Mesodermal cell (in vitro differentiated cells): ENCODE results near the gene HAUS6.
A peak's percentile ranks its signal among the peaks of the same experiment; 100 is the strongest.

Experiments
- H3K27ac ChIP-seq: 2 replicates; pipeline ENCODE4 v1.7.0; 2013; ENCODE audit warnings: mild to moderate bottlenecking, low read depth, low read length, moderate library complexity; ENCODE audit not compliant: severe bottlenecking
- H3K36me3 ChIP-seq: 2 replicates; pipeline ENCODE4 v1.7.1; 2013; ENCODE audit warnings: mild to moderate bottlenecking, low read length, moderate library complexity; ENCODE audit not compliant: control insufficient read depth, insufficient read depth
- H3K4me1 ChIP-seq: one replicate; pipeline ENCODE4 v1.7.1; 2013; ENCODE audit warnings: mild to moderate bottlenecking, low read length; ENCODE audit not compliant: insufficient read depth, control insufficient read depth, poor library complexity, severe bottlenecking
- H3K4me3 ChIP-seq: 2 replicates; pipeline ENCODE4 v1.7.0; 2013; ENCODE audit warnings: low read length, control low read depth, mild to moderate bottlenecking; ENCODE audit not compliant: insufficient read depth, poor library complexity, severe bottlenecking; ENCODE audit errors: extremely low read depth
- H3K9me3 ChIP-seq: 2 replicates; pipeline ENCODE4 v1.7.1; 2013; ENCODE audit warnings: mild to moderate bottlenecking, low read length, moderate library complexity; ENCODE audit not compliant: control insufficient read depth
- WGBS, 2 experiments: methylation state at CpG; one replicate each; pipeline ENCODE4 v1.1.5; 2013; ENCODE audit warnings: missing lambda C conversion rate in 2 of 2; ENCODE audit not compliant: insufficient coverage in 2 of 2; 5-methylcytosine and 5-hydroxymethylcytosine counted together

Gene HAUS6

DNA sequence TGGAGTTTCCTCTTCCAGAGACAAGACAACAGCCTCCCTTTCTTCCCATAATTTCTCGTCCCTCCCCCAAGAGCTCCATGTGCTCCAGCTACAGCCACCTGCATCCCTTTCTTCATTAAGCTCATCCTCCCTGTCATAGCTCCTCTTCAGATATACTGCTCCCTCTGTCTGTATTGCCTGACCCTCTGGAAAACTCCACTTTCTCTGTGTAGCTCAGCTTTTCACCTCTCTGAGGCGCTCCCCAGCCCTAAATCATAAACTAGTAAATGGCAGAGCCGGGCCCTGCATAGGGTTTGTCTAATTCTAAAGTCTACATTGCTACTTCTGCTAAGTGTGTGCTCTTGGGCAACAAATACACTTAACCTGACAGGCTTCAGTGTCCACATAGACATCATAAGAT, 33.4 kb upstream of the HAUS6 start:
- Histone ChIP-seq H3K4me3 (no peak overlapping the region), H3K9me3 (no peaks in the 10 kb centered on the region), H3K27ac (no peak overlapping the region), H3K36me3 (no peaks in the 10 kb centered on the region), H3K4me1 (peaks cover 3% of the 10 kb centered on the region)
- WGBS, 2 experiments, result 76 to 81% methylated on average over 2 to 3 of the region's 3 CpGs

DNA sequence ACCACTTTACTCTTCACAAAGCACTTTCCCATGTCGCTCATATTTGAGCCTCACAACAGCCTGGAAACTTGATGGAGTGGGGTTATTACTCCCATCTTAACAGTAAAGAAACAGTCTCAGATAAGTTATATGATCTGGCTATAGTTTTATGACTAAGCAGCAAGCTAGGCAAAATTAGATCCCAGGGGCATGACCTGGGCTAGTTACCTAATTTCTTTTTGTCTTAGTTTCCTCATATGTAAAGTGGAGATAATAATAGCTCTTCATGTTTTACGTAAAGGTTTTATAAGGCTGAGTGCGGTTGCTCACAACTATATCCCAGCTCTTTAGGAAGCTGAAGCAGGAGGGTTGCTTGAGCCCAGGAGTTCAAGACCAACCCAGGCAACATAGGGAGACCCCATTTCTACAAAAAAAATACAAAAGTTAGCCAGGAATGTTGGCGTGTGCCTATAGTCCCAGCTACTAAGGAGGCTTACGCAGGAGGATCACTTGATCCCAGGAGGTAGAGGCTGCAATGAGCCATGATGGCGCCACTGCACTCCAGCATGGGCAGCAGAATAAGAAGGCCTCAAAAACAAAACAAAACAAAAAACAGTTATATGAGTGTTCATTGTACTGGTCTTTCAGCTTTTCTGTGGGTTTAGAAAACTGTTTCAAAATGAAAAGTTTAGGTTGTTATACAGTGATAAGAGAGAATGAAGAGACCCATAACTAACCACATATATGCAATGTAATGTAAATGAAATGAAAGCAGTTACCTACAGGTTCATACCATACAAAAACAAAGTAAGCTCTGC, 31.0 kb upstream of the HAUS6 start:
- Histone ChIP-seq H3K27ac (no peak overlapping the region), H3K4me3 (no peak overlapping the region), H3K4me1 (peaks cover 14% of the 10 kb centered on the region), H3K9me3 (no peaks in the 10 kb centered on the region), H3K36me3 (no peaks in the 10 kb centered on the region)
- 83 to 91% methylated on average over 2 to 3 of the region's 6 CpGs for WGBS, 2 experiments

DNA sequence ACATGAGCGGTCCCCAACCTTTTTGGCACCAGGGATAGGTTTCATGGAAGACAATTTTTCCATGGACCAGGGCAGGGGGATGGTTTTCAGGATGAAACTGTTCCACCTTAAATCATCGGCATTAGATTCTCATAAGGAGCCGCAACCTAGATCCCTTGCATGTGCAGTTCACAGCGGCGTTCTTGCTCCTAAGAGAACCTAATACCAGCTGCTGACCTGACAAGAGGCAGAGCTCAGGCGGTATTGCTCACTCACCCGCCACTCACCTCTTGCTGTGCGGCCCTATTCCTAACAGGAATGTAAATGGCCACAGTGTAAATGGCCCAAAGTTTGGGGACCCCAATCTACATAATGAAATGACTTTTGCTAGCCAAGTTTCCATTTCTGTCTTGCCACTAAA, 27.7 kb upstream of the HAUS6 start:
- WGBS, 2 experiments, result 28% methylated on average over 8 of the region's 8 CpGs
- Histone ChIP-seq H3K27ac (peak overlapping the region; percentile 90), H3K4me1 (peaks cover 20% of the 10 kb centered on the region), H3K9me3 (no peaks in the 10 kb centered on the region), H3K4me3 (no peak overlapping the region), H3K36me3 (peaks cover 9% of the 10 kb centered on the region)

DNA sequence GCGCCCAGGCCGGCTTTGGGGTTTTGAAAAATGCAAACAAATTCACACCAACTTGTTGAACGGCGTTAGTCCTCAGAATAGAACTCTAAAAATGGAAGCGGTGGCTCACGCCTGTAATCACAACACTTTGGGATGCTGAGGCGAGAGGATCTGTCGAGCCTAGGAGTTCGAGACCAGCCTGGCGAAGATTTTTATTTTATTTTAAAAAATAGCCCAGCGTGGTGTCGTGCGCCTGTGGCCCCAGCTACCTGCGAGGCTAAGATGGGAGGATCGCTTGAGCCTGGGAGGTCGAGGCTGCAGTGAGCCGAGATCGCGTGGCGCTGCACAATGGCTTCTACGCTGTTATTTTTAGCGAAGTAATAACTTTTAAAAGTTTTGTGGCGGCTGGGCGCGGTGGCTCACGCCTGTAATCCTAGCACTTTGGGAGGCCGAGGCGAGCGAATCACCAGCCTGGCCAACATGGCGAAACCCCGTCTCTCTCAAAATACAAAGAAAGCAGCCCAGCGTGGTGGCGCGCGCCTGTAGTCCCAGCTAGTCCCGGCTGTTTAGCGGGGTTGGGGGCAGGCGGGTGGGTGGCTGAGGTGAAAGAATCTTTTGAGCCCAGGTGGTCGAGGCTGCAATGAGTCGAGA, 25.3 kb upstream of the HAUS6 start:
- Histone ChIP-seq H3K4me3 (peak overlapping the region; percentile 67), H3K27ac (peak overlapping the region; percentile 69), H3K9me3 (no peaks in the 10 kb centered on the region), H3K4me1 (peaks cover 30% of the 10 kb centered on the region), H3K36me3 (peaks cover 32% of the 10 kb centered on the region)
- WGBS, 2 experiments, result 57 to 64% methylated on average over 35 to 36 of the region's 40 CpGs

DNA sequence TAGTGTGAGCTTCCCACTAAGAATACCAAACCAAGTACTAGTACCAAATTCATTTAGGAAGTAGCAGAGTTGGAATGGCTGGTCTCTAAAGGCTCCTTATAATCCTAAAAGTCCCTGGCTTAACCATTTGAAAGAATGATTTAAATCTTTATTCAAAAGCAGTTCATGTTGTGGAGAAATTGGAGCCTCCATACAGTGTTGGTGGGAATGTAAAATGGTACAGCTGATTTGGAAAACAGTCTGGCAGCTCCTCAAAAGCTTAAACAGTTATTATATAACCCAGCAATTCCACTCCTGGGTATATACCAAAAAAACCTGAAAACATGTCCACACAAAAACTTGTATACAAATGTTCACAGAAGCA, 21.7 kb upstream of the HAUS6 start:
- Histone ChIP-seq H3K9me3 (no peaks in the 10 kb centered on the region), H3K4me1 (peaks cover 22% of the 10 kb centered on the region), H3K4me3 (no peak overlapping the region), H3K36me3 (peaks cover 68% of the 10 kb centered on the region), H3K27ac (peak overlapping the region; percentile 32)

DNA sequence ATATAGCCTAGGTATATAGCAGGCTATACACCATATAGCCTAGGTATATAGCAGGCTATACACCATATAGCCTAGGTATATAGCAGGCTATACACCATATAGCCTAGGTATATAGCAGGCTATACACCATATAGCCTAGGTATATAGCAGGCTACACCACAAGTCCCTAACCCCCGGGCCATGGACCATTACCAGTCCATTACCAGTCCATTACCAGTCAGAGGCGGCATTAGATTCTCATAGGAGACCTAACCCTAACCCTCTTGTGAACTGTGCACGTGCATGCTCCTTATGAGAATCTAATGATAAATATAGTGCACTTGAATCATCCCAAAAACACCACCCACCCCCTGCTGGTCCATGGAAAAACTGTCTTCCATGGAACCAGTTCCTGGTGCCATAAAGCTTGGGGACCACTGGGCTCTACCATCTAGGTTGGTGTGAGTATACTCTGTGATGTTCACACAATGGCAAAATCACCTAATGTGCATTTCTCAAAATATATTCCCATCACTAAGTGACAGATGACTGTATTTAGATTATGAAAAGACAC, 19.9 kb upstream of the HAUS6 start:
- peaks cover 86% of the 10 kb centered on the region for H3K36me3 ChIP-seq
- no peaks in the 10 kb centered on the region for H3K9me3 ChIP-seq
- no peak overlapping the region for H3K4me3 ChIP-seq
- peaks cover 10% of the 10 kb centered on the region for H3K4me1 ChIP-seq
- no peak overlapping the region for H3K27ac ChIP-seq
- no CpG with 5 or more reads among the region's 3 CpGs for WGBS, 2 experiments

DNA sequence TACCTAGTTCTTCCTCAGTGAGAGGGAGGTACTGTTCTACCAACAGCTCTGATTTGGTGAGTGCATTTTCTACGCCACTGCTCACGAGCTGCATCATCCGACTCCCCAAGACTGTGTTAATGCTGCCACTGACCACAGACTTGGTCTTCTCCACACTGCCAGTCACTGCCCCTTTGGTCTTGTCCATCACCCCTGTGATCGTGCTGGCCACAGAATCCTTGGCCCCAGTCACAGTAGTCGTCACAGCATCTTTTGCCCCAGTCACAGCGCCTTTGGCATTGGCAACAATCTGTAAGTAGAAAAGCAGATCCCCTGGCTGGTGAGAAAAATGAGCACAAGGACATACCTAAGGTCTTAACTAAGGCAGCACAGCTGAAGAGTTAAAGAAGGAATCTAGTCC, 18.2 kb upstream of the HAUS6 start:
- Histone ChIP-seq H3K9me3 (no peaks in the 10 kb centered on the region), H3K4me1 (peaks cover 12% of the 10 kb centered on the region), H3K27ac (no peak overlapping the region), H3K36me3 (peaks cover 99% of the 10 kb centered on the region), H3K4me3 (no peak overlapping the region)
- WGBS, 2 experiments, result 100% methylated on average over 5 to 6 of the region's 6 CpGs

DNA sequence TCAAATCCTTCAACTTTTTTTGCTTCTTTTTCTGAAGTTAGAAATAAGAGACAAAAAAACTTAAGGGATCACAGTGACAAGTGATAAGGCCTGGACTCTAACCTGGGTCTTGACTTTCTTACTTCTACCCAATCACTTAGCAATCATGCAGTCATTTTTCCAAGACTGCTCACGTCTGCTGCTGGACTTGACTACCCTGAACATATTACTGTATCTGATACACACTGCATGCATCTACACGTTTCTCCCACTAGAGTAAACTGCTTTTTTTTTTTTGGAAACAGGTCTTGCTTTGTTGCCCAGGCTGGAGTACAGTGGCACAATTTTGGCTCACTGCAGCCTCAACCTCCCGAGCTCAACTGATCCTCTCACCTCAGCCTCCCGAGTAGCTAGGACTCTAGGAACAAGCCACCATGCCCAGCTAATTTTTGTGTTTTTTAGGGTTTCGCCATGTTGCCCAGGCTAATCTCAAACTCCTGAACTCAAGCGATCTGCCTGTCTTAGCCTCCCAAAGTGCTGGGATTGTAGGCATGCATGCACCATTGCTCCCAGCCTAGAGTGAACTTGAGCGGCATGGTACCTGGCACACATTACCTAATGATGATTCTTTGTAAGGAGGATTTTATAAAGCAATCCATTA, 17.2 kb upstream of the HAUS6 start:
- H3K27ac ChIP-seq, result no peak overlapping the region
- H3K4me1 ChIP-seq, result peaks cover 14% of the 10 kb centered on the region
- peaks cover 94% of the 10 kb centered on the region for H3K36me3 ChIP-seq
- 92 to 100% methylated on average over 6 of the region's 7 CpGs for WGBS, 2 experiments
- H3K4me3 ChIP-seq, result no peak overlapping the region
- no peaks in the 10 kb centered on the region for H3K9me3 ChIP-seq

DNA sequence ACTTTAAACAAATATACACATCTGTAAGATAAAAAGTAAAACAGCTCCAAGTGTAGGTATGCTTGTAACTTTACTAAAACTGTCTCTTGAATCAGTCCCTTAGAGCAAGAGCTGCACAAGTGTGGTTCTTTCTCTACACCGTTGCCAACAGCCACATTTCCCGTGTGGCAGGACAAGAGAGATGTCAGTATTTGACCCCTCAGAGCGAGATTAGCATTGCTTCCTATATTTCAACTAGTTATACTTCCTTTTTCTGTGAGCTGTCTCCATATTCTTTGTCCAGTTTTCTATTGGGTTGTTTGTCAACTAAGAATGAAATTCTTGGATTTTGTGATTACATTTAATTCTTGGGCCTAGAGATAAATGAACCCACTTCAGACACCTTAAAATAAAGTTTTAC, 16.5 kb upstream of the HAUS6 start:
- Histone ChIP-seq H3K4me1 (peaks cover 16% of the 10 kb centered on the region), H3K36me3 (peaks cover 89% of the 10 kb centered on the region), H3K27ac (no peak overlapping the region), H3K4me3 (no peak overlapping the region), H3K9me3 (no peaks in the 10 kb centered on the region)
- WGBS, 2 experiments, result 93 to 98% methylated on average over 3 of the region's 3 CpGs

DNA sequence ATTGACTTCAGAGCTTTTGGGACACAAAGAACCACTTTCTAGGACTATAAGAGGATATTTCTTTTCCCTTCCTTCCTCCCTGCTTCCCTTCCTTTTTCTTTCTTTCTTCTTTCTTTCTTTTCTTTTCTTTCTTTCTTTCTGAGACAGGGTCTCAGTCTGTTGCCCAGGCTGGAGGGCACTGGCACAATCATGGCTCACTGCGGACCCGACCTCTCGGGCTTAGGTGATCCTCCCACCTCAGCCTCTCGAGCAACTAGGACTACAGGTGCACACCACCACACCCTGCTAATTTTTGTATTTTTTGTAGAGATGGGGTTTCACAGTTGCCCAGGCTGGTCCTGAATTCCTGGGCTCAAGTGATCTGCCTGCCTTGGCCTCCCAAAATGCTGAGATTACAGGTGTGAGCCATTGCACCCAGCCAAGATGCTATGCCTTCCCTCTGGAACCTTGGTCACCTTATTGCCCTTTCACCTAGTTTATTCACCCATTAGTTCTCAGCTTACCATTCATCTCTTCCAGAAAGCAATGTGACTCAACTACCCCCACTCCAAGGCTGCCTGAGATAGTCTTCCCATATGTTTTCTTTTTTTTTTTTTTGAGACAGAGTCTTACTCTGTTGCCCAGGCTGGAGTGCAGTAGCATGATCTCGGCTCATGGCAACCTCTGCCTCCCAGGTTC, 14.5 kb upstream of the HAUS6 start:
- Histone ChIP-seq H3K4me1 (peaks cover 14% of the 10 kb centered on the region), H3K36me3 (peaks cover 68% of the 10 kb centered on the region), H3K27ac (no peak overlapping the region), H3K9me3 (no peaks in the 10 kb centered on the region), H3K4me3 (no peak overlapping the region)
- whole genome bisulfite sequencing, 2 experiments, result 100% methylated on average over 3 of the region's 5 CpGs; no CpG with 5 or more reads in 1 of the 2 experiments
